Midbrain (tissue), 1 donor: ENCODE data around the gene PMM2.
A peak's percentile ranks its signal among the peaks of the same experiment; 100 is the strongest.

Experiments
- DNase-seq: peaks from one replicate; lab custom pipeline; 2025; lab: John Stamatoyannopoulos, UW

The PMM2 gene

DNA sequence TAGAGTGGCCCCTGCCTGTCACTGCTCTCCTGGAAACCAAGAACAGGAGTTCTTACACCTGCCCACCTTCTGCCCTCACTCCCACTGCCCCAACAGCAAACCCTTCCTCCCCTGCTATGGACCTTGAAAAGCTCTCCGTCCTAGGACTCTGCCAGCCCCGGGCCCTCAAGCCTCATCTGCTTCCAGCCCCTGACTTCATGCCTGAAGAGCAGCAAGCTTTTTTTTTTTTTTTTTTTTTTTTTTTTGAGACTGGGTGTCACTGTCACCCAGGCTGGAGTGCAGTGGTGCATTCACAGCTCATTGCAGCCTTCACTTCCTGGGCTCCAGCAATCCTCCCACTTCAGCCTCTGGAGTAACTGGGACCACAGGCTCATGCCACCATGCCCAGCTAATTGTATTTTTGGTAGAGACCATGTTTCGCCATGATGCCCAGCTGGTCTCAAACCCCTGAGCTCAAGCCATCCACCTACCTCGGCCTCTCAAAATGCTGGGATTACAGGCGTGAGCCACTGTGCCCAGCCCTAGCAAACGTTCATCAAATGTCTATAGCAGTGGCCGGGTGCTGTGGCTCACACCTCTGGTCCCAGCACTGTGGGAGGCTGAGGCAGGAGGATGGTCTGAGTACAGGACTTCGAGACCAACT lies 54.2 kb downstream of the PMM2 start:
- no peak for DNase-seq

DNA sequence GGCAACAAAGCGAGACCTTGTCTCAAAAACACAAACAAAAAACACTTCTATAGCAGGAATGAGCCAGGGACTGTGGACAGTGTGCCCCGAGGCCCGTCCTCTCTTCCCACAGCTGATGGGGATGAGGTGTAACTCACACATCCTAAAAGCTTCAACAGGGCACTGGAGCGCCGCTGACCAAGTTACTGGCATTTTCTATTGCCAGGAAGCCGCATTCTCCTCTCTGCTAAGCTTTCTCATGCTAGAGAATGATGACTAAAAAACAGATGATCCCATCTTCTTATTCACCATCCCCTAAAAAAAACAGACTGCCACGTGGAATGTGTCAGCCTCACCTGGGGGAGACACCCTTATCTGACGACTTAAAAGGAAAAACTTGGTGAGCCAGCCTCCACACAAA lies 54.9 kb downstream of the PMM2 start:
- DNase-seq, result no peak

DNA sequence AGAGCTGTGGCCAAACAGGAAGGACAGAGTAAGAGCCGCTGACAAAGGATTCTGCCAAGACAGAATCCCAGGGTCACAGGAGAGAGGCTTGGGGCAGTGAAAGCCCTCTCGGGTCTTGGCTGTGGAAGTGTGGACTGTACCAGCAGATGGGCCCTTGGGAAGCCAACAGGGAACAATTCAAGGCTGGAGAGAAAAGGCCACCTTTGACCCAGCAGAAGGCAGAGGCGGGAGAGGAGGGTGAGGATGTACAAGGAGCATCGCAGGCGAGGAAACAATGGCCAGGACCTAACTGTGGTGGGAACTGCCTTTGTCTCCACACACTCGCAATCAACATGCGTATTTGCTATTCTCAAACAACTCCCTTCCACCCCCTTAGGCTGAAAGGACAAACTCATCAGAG lies 55.5 kb downstream of the PMM2 start:
- DNase-seq, result no peak

DNA sequence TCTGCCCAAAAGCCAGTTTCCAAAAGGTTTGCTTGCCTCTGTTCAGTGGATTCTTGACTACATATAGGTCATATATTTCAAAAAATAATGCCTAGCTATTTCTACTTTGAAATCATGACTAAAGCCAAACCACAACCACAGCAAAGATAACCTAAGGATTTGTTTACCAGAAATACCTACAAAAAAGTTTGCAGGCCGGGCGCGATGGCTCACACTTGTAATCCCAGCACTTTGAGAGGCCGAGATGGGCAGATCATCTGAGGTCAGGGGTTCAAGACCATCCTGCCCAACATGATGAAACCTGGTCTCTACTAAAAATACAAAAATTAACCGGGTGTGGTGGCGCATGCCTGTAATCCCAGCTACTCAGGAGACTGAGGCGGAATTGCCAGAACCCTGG lies 56.0 kb downstream of the PMM2 start:
- DNase-seq, result no peak

DNA sequence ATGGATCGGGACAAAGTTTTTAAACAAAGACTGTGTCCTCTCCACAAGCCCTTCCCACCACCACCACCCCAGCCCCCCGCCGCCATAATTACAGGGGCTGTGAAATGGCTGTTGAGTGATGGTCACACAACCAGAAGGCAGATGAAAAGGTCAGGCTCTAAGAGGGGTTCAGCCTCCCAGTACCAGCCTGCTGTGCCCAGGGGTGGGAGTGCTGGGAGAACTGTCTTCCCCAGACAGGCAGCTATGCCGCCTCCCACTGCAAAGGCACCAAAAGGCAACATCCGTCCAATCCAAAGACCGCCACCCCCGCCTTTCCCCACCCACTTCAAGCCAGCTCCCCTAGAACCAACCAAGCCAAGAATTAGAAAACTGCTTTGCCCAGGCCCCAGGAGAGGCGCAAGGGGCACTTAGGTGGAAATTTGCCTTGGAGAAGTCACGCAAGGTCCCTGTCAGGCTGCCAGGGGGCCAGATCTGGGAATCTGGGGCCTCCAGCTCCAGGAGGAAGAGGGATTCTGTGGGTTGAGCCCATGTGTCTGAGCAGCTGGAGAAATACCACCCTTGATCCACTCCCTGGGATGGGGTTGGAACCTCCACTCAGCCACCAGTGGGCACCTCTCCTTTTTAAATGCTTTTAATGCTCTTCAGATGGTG lies 56.8 kb downstream of the PMM2 start:
- no peak for DNase-seq

DNA sequence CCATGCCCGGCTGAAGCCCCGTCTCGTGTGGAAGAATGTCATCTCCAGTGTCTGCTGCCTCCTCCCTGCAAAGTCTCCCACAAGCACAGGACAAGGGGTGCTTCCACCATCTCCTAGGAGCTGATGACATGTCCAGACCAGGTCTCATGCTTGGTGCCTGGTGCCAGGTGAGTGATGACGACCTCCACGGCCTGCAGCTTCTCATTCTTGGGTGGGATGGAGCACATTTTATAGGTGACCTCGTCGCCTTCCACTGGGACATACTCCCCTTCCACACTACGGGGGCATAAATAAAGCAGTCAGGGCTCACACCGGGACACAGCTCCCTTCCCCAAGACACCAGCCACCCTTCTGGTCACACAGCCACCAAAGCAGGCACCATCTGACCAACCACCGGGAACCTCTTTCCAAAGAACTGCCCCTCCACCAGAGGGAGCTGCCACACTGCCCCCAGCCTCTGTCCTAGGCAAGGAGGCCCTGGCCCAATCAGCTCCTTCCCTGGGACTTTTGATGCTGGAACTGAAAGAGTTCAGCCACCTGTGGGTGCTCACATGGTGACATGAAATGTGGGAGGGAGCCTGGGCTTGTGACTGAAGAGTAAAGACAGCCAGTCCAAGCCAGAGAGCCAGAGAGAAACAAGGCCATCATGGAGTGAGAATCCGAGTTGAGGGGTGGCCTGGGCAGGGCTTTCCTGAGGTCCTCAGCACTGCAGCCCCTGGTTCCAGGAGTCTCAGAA lies 57.6 kb downstream of the PMM2 start:
- DNase-seq, result no peak

DNA sequence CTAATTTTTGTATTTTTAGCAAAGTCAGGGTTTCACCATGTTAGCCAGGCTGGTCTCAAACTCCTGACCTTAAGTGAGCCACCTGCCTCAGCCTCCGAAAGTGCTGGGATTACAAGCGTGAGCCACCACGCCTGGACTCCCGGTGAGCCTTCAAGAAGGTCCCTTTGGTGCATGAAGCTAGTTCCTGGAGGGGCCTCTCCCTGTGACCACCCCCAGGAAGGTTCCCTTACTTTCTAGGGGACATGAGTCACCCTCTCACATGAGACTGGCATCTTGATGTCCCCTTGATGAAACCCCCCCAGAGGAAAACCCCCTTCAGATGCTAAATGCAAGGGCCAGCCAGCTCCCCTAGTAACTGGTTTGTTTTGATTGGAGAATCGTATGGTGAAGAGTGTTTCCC lies 58.3 kb downstream of the PMM2 start:
- no peak for DNase-seq

DNA sequence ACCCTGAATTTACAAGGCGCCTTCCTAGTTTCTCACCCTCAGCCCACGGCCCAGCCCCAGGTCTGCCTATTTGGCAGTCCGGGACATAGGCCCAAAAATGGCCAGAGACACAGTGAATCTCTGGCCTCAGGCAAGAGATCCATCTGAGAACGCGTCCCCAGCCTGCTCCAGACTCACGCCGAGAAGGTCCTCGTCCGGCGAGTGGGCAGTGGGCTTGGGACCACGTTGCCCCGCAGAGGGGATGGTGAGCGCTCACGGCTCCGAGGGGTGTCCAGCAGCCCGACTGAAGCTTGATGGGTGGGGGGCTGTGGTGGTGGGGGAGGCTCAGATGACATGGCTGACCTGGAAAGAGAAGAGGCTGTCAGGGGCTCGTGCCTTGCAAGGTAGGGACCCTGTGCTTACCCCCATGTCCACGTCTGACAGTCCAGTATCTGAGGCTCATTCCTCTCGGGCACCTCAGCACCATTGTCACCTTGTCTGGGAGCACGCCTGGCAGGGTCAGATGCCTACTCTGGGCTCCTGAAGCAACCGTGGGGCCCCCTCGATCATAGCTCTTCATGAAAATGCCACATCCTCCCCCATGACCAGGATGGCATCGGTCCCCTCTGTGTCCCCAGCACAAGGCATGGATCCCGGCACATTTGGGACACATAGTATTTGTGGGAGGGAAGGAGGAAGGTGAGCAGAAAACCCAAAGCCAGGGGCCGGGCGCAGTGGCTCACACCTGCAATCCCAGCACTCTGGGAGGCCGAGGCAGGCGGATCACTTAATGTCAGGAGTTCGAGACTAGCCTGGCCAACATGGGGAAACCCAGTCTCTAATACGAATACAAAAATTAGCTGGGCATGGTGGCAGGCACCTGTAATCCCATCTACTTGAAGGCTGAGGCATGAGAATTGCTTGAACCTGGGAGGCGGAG lies 61.6 kb downstream of the PMM2 start:
- no peak for DNase-seq

DNA sequence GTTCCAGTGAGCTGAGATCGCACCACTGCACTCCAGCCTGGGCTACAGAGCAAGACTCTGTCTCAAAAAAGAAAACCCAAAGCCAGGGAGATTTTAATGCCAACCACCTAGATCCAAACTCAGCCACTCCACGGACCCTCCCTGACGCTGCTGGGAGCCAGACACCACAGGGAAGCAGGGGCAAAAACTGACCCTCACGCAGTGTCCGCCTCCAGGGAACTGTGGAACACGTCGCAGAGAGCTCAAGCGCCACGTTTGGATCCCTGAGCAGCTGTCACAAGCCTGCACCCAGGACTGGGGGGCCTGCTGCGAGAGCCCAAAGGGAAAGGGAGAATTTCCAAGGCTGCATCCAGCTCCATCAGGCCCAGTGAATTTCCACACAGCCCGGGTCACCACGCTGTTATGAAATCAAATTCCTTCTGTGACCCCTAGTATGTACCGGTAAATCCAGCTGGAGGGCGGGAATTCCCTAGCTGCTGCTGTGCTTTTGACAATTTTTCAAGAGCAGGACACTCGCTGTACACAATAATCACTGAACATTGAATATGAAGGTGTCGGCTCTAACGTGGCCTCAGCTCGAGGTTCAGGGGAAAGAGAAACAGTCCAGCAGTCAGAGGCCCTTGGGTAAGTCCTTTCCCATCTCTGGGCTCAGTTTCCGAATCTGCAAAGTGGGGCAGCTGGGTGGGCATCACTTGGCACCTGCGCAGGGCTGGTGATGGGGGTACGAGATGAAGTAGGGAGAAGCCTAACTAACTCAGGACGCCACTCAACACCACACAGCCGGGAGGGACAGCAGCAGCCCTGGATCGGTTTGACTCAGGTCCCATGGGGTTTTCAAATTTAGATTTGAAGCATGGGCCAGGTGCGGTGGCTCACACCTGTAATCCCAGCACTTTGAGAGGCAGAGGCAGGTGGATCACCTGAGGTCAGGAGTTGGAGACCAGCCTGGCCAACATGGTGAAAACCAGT lies 62.6 kb downstream of the PMM2 start:
- DNase-seq, result no peak

DNA sequence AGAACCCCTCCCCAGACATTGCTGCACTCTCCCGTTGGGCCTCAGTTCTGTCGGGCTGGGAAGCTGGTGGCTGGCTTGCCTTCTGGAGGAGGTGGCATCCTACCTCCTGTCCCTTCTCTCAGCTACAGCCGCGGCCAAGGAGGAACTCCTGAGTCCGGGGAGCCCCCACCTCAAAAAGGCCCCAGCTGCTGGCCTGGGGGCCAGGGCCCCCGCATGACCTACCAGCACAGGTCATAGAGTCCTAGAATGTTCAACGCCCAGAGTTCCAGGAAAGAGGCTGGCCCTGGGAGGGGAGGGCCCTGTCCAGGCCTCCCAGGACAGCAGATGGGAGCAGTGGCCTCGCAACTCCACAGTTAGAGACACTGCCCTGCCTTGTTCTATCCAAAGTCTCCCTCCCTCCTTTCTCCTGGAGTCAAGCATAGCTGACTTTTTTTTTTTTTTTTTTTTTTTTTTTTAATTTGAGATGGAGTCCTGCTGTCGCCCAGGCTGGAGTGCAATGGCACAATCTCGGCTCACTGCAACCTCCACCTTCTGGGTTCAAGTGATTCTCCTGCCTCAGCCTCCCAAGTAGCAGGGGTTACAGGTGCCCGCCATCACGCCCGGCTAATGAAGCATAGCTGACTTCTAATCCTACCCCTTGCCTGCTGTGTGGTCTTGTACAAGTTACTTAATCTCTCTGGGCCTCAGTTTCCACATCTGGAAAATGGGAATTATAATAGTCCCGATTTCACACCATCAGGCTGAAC lies 64.1 kb downstream of the PMM2 start:
- no peak for DNase-seq

DNA sequence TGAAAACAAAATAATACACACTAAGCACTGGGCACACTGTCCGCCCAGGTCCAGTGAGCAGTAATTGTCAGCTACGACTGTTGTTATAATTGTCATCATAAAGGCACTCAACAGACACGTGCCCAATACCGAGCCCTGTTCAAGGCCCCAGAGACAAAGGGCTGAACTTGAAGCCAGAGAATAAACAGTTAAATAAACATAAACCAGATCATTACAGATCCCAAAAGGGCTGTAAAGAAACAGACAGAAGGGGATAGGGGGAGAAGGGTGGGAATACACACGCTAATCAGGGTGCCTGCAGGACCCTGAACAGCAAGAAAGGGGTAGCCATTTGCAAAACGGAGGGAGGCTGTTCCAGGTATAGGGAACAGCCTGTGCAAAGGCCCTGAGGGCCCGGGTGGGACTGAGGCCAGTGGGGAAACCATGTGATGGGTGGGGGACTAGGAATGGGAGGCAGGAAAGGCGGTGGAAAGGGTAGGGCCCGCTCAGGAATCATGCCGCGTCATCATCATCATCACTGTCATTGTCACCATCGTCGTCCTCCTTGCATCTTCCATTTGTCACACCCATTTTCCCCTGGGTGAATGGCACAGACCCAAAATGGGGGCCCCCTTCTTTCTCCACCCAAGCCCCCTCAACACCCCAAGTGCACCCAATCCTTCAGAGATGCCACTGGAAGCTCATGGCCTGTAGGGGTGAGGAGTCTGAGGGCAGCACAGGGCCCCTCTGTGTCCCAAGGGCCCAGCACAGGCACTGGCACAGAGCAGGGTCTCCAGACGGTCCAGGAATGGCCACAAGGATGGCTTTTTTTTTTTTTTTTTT lies 64.9 kb downstream of the PMM2 start:
- no peak for DNase-seq

DNA sequence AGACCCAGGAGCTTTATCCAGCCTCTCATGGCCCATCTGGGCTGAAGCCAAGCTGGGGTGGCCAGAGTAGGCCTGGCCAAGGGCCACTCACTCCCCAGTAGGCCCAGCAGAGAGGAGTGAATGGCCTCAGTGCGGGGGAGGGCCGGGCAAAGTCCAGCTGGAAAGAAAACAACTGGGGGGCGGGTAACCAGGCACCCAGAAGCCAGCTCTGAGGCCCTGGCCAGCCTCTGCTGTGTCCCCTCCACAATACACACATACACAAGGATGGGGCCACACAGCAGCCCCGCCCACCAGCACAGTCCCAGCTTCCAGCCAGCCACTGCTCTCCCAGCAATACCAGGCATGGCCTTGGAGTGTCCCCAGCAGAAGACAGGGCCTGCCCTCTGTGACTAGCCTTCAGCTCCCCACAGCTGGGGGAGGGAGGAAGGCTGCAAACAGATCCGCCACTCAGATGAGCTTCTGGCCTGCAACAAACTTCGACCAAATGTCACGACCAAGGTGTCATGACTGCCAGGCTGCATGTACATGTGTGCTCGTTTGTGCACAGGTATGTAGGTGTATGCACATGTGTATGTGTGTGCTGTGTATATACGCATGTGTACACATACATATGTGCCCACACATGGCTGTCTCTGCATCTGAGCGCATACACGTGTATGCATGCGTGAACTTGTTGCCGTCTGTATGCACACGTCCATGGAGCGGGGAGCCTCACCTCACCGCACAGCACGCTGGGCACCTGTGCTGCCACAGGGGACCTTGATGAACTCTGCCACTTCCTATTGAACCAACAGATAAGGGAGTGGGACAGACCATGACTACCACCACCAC lies 66.2 kb downstream of the PMM2 start:
- DNase-seq, result peak; percentile 91

DNA sequence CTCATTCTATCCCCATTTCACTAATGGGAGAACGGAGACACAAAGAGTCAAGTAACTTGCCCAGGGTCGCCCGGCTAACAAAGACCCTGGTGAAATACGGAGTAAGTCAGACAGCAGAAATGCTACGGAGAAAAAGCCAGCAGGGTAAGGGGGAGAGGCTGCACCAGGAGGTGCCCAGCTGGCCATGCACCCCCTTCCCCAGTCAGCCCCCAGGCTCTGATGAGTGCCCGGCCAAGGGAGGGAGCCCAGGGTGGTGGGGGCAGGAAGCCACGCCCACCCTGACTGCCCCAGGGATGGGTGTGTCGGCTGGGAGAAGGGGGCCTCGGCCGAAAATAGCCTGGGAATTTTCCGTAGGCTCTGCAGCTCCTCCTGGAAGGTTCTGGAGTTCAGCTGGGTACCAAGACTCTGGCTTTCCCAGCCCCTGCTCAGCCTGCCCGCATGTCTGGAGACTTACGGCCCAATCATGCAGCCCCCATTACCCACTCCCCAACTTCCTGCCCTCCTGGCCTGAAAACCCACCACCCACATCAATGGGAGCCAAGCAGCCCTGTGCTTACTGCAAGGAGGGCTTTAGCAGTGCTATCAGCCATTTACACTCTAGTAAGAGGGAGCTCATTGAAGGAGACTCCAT lies 67.0 kb downstream of the PMM2 start:
- DNase-seq, result no peak

DNA sequence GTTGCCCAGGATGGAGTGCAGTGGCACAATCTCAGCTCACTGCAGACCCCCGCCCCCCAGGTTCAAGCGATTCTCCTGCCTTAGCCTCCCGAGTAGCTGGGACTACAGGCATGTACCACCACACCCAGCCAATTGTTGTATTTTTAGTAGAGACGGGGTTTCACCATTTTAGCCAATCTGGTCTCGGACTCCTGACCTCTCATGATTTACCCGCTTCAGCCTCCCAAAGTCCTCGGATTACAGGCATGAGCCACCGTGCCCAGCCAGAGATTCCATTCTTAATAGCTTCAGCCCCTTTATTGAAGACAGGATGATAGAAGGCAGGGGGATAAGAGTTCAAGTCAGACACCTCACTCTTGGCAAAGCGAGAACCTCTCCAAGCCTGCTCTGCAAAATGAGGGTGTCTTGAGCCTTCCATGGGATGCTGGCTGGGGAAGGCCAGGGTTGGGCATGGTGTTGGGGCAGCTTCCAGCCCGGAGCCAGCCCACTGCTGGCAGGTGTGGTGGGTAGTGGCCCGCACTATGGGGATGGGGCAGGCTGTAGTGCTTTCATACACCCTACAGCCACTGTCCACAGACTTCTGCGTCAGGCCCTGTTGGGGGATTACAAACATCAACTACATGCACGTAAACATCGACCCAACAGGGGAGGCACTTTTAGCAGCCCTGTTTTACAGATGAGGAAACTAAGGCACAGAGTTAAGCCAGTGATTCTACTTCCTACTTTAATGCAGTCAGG lies 67.7 kb downstream of the PMM2 start:
- no peak for DNase-seq

DNA sequence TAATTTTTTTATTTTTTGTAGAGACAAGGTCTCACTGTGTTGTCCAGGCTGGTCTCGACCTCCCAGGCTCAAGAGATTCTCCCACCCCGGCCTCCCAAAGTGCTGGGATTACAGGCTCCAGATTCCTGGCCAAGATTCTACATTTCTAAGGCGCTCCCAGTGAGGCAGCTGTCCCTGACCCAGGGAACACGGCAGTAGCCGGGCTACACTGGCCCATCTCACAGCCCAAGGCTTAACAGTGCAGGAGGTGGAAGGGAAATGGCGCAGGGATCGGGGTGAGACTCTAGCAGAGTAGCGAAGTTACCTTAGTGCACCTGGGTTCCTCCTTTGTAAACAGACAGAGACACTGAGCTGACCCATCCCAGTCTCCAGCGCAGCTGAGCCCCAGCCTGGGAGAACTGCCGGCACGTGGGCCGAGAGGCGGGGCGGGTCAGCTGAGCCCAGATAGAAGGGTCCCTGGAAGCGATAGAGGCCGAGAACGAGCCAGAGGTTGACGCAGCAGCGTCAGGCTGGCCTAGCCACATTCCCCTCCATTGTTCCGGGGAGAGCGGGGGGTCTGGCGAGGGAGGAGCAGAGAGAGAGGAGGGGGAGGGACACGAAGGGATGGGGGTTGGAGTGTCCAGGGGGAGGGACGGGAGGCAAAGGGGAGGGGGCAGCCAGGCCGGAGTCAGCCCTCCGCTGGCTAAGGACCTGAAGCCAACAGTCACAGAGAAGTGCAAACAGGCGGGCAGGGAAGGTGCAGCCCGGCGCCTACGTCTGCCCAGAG lies 68.7 kb downstream of the PMM2 start:
- DNase-seq, result peak; percentile 62

DNA sequence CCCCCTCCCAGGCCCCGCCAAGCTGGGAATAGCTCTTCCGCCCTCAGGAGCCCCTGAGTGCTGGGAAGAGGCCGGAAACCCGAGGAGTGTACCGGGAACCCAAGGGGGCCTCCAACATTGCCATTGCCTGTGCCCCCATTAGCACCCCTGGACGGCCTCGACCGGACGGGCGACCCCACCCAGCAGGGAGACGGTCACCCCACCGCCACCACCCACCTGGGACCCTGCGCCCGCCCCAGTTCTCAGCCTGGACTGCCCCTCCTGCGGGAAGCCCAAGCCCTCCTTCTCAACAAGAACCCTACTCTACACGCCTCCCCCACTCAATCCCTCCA lies 69.2 kb downstream of the PMM2 start:
- DNase-seq, result no peak
